HG03095 (cell line): ENCODE data around the gene ADCY2.

Experiments
- ATAC-seq: cut with Tn5 transposase; IDR thresholded peaks from one replicate; pipeline ENCODE4 v1.9.1; 2021; ENCODE audit warnings: moderate library complexity; ENCODE audit not compliant: unreplicated experiment

The ADCY2 gene

GRCh38 chr5:7773178-7773577, 377.2 kb downstream of the ADCY2 start:
- no peak for ATAC-seq

GRCh38 chr5:7776442-7776841, 380.5 kb downstream of the ADCY2 start:
- no peak for ATAC-seq

- ATAC-seq, result peak; percentile 70
Measured at GRCh38 chr5:7779019-7780005, 383.4 kb downstream of the ADCY2 start.

GRCh38 chr5:7781899-7782298, 386.0 kb downstream of the ADCY2 start:
- no peak for ATAC-seq

- no peak for ATAC-seq
Measured at GRCh38 chr5:7784683-7785380, 388.9 kb downstream of the ADCY2 start.

GRCh38 chr5:7787770-7788169, 391.8 kb downstream of the ADCY2 start:
- no peak for ATAC-seq

GRCh38 chr5:7789567-7789966, 393.6 kb downstream of the ADCY2 start:
- ATAC-seq, result no peak

GRCh38 chr5:7793895-7794294, 398.0 kb downstream of the ADCY2 start:
- peak; percentile 23 for ATAC-seq

GRCh38 chr5:7794311-7794710, 398.4 kb downstream of the ADCY2 start:
- peak; percentile 87 for ATAC-seq

- ATAC-seq, result peak; percentile 59
Measured at GRCh38 chr5:7794823-7795222, 398.9 kb downstream of the ADCY2 start.

- no peak for ATAC-seq
Measured at GRCh38 chr5:7795306-7795705, 399.4 kb downstream of the ADCY2 start.

GRCh38 chr5:7801891-7802614, 406.1 kb downstream of the ADCY2 start:
- no peak for ATAC-seq

GRCh38 chr5:7802855-7803254, 406.9 kb downstream of the ADCY2 start:
- no peak for ATAC-seq

- ATAC-seq, result no peak
Measured at GRCh38 chr5:7803937-7804336, 408.0 kb downstream of the ADCY2 start.

- no peak for ATAC-seq
Measured at GRCh38 chr5:7805379-7805778, 409.4 kb downstream of the ADCY2 start.

- no peak for ATAC-seq
Measured at GRCh38 chr5:7808998-7809397, 413.1 kb downstream of the ADCY2 start.

GRCh38 chr5:7811715-7812114, 415.8 kb downstream of the ADCY2 start:
- ATAC-seq, result no peak

GRCh38 chr5:7813007-7813406, 417.1 kb downstream of the ADCY2 start:
- ATAC-seq, result no peak

GRCh38 chr5:7813576-7813975, 417.6 kb downstream of the ADCY2 start:
- no peak for ATAC-seq

GRCh38 chr5:7814816-7815215, 418.9 kb downstream of the ADCY2 start:
- no peak for ATAC-seq

- peak; percentile 93 for ATAC-seq
Measured at GRCh38 chr5:7815892-7816534, 420.1 kb downstream of the ADCY2 start.
